ENCODE results near the gene FAHD2A. TPM values are rescaled to one million over a fixed set of nuclear protein-coding genes. Genes with fewer than 3 reads are reported as not detected.

FAHD2A gene
- total RNA-seq, 1 donor from 2014 or later: 33.7 TPM

DNA sequence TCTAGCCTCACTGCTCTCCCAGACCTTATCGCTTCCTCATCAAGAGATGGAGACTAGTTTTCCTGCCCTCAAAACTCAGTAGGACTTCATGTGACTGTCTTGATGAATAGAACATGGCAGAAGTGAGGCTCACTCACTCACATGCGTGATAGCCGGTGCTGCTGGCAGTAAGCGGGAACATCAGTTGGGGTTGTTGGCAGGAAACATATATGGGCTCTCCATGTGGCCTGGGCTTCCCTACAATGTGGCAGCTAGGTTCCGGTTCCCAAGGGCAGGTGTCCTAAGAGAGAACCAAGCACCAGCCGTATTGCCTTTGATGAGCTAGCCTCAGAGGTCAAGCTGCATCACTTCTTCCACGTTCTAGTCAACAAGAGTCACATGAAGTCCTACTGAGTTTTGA lies 15.2 kb upstream of the FAHD2A start:
- DNase-seq (ENCODE audit: low read depth): no peak
- FAIRE-seq: no peak
- Histone ChIP-seq H3K27me3 (ENCODE audit: control insufficient read depth, insufficient read depth, low read length) (no peaks in the 10 kb centered on the region), H3K4me3 (ENCODE audit: low read depth, low read length) (no peak overlapping the region), H3K36me3 (ENCODE audit: control insufficient read depth, insufficient read depth, low read length) (no peaks in the 10 kb centered on the region)
- TF ChIP-seq, protein P1, sequence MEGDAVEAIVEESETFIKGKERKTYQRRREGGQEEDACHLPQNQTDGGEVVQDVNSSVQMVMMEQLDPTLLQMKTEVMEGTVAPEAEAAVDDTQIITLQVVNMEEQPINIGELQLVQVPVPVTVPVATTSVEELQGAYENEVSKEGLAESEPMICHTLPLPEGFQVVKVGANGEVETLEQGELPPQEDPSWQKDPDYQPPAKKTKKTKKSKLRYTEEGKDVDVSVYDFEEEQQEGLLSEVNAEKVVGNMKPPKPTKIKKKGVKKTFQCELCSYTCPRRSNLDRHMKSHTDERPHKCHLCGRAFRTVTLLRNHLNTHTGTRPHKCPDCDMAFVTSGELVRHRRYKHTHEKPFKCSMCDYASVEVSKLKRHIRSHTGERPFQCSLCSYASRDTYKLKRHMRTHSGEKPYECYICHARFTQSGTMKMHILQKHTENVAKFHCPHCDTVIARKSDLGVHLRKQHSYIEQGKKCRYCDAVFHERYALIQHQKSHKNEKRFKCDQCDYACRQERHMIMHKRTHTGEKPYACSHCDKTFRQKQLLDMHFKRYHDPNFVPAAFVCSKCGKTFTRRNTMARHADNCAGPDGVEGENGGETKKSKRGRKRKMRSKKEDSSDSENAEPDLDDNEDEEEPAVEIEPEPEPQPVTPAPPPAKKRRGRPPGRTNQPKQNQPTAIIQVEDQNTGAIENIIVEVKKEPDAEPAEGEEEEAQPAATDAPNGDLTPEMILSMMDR (IDR thresholded peaks at IDR 0.05; ENCODE audit: insufficient read depth, low read length, severe bottlenecking): no peak

DNA sequence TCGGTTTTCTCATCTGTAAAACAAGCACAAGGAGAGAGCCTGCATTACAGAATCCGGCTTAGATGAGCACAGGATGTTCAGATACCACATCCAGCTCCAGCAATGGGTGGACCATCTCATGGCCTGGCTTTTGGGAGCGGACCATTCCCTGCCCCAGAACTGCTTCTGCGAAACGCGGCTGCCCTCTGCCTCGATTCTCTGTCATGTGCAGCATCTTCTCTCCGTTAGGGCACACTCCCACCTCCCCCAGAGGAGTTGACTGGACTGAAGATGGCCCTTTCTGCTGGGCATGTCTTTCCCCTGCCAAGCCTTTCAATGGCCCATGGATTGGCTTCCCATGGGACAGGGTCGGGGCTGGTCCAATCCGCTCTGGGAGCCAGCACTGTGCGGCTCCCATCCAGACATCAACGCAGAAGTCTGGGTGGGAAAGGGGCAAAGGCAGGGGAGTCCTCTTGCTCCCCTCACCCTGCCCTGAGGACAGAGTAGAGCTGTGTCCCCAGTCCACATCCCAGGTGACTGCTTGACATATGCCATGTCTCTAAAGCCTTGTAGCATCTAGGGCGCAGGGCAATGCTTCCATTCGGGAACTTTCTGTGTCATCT lies 14.3 kb upstream of the FAHD2A start:
- no peak overlapping the region for H3K4me3 ChIP-seq (ENCODE audit: low read depth, low read length)
- no peaks in the 10 kb centered on the region for H3K36me3 ChIP-seq (ENCODE audit: control insufficient read depth, insufficient read depth, low read length)
- TF ChIP-seq, protein P1 (IDR thresholded peaks at IDR 0.05; ENCODE audit: insufficient read depth, low read length, severe bottlenecking): no peak
- no peaks in the 10 kb centered on the region for H3K27me3 ChIP-seq (ENCODE audit: control insufficient read depth, insufficient read depth, low read length)
- FAIRE-seq (peak; percentile 13), DNase-seq (ENCODE audit: low read depth) (no peak)

DNA sequence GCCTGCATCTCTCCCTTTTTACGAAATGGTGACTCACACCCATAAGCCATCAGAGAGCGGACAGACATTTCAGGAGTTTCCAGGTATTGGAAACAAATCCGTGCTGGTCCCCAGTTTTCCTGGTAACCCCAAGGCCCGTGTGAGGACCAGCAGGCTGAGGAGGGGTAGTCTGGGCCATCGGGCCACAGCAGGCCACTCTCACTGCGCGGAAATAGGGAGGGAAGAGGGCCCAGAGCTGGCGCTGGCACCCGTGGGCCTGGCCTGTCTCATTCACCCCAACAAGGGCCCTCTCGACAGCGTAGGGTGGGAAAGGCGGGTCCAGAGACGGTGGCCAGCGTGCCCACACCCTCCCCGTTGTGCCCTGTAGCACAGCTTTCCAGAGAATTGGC lies 13.7 kb upstream of the FAHD2A start:
- Histone ChIP-seq H3K36me3 (ENCODE audit: control insufficient read depth, insufficient read depth, low read length) (no peaks in the 10 kb centered on the region), H3K4me3 (ENCODE audit: low read depth, low read length) (no peak overlapping the region), H3K27me3 (ENCODE audit: control insufficient read depth, insufficient read depth, low read length) (no peaks in the 10 kb centered on the region)
- TF ChIP-seq, protein P1 (IDR thresholded peaks at IDR 0.05; ENCODE audit: insufficient read depth, low read length, severe bottlenecking): no peak
- DNase-seq (ENCODE audit: low read depth): no peak
- FAIRE-seq: no peak

DNA sequence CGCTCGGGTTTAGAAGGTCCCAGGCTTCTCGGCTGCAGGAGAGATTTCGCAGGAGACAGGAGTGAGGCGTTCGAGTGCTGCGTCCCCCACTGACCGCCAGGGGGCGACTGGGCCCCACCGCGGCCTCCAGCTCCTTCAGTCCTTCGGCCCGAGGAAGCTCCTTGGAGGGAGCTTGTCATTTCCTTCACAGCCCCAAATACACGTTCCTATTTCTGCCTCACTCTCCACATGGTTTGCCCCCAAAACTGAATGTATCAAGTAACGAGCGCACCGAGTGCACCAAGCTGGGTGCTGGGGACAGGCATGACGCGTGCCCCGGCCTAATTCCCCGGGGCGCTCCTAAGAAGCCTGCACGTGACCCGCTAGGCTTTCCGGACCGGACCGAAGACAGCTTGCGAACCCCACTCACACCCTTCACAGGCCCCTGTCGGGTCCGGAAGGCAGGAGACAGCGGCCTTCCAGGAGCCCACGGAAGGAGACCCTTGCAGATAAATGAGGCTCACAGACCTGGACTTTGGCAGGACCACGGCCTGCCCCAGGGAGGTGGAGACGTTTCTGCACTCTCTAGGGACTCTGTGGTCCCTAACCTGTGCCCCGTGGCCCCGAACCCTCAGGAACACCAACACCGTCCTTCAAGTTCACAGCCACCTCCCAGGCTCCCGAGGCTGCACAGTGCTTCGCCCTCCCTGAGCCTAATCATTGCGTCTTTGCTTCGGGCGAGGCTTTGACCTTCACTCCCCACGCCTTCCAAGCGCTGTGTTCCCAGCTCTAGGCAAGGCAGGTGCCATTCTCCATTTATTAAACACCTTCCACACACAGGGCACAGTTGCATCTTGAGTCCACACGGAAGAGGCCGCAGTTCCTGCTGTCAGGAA lies 13.0 kb upstream of the FAHD2A start:
- TF ChIP-seq, protein P1 (IDR thresholded peaks at IDR 0.05; ENCODE audit: insufficient read depth, low read length, severe bottlenecking): peak; percentile 98
- H3K4me3 ChIP-seq (ENCODE audit: low read depth, low read length): no peak overlapping the region
- no peaks in the 10 kb centered on the region for H3K27me3 ChIP-seq (ENCODE audit: control insufficient read depth, insufficient read depth, low read length)
- H3K36me3 ChIP-seq (ENCODE audit: control insufficient read depth, insufficient read depth, low read length): no peaks in the 10 kb centered on the region
- DNase-seq (ENCODE audit: low read depth) (peak; percentile 26), FAIRE-seq (no peak)

DNA sequence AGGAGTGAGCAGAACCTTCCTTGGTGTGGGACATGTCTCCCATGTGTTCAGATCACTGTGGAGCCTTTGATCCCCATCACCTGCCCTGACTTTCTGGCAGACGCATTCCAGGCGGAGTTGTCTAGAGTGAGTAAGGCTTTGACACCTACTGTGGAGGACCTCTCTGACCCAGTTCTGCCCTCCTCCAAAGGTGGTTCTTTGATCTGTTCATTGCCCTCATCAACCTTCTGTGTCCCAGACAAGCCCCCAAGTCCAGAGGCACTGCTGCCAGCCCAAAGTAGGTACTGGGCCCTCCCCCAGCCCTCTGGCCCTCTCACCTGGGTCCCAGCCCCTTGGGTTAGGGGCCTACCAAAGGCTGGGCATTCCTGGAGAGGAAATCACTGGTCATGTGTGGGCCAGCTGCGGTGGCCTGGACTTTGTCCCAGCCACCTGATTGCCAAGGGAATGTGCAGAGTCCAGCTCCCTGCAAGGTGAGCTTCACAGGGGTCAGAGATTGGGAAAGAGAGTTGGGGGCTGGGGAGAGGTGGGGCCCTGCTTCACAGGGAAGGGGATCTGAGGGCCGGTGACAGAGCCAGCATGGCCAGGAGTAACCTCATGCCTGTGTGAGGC lies 12.1 kb upstream of the FAHD2A start:
- H3K4me3 ChIP-seq (ENCODE audit: low read depth, low read length): no peak overlapping the region
- no peaks in the 10 kb centered on the region for H3K27me3 ChIP-seq (ENCODE audit: control insufficient read depth, insufficient read depth, low read length)
- no peaks in the 10 kb centered on the region for H3K36me3 ChIP-seq (ENCODE audit: control insufficient read depth, insufficient read depth, low read length)
- FAIRE-seq (no peak), DNase-seq (ENCODE audit: low read depth) (no peak)
- TF ChIP-seq, protein P1 (IDR thresholded peaks at IDR 0.05; ENCODE audit: insufficient read depth, low read length, severe bottlenecking): no peak
